A549 (cell line): ENCODE measurements around the gene MMP1. TPM values are rescaled to one million over a fixed set of nuclear protein-coding genes. Genes with fewer than 3 reads are reported as not detected.

Experiments
- ATAC-seq, 2 experiments: fragments of 200-7000 bp in 1 of 2; fragments of >200 bp in 1 of 2; cut with Nextera tagmentation in 1 of 2; cut with Tn5 transposase in 1 of 2; 3 replicates each; pipeline versions ENCODE4 v1.8.0 to v1.9.1; 2018 to 2020; ENCODE audit warnings: mild to moderate bottlenecking in 1 of 2, moderate library complexity in 1 of 2
- CTCF ChIA-PET: fragments of 300-600 bp; sonication (Branson Sonifier 250); formaldehyde crosslinking; extraction: SDS; loops from one replicate; lab custom pipeline; 2021; ENCODE audit warnings: antibody characterized with exemption, inconsistent platforms; lab: Yijun Ruan, JAX
- POLR2A ChIA-PET: fragments of 350-600 bp; formaldehyde crosslinking; extraction: SDS; loops from one replicate; lab custom pipeline; 2021; ENCODE audit warnings: antibody characterized with exemption, inconsistent platforms; lab: Yijun Ruan, JAX
- DNase-seq, 2 experiments: peaks; one replicate each; pipeline versions ENCODE4 v3.0.0 to v3.0.0-alpha.2; 2011 to 2016; ENCODE audit warnings: low read depth in 1 of 2, low spot score in 1 of 2
- FAIRE-seq: peaks from 2 replicates; lab custom pipeline; 2011; peaks lifted over from hg19 to GRCh38; lab: Jason Lieb, UNC
- H3K27ac ChIP-seq, 2 experiments: fragments of >200 bp; sonication (Bioruptor Twin); formaldehyde crosslinking; 3 replicates each; pipeline ENCODE4 v1.5.1; 2016 to 2017
- H3K4me1 ChIP-seq: fragments of >200 bp; sonication (Bioruptor Twin); formaldehyde crosslinking; 3 replicates; pipeline ENCODE4 v1.6.1; 2016
- H3K4me2 ChIP-seq: fragments of >200 bp; sonication (Bioruptor Twin); formaldehyde crosslinking; 3 replicates; pipeline ENCODE4 v1.6.1; 2016
- H3K4me3 ChIP-seq: fragments of >200 bp; sonication (Bioruptor Twin); formaldehyde crosslinking; 3 replicates; pipeline ENCODE4 v1.5.1; 2016
- H3K9me3 ChIP-seq: fragments of >200 bp; sonication (Bioruptor Twin); formaldehyde crosslinking; 3 replicates; pipeline ENCODE4 v1.6.1; 2016
- FOSB ChIP-seq: fragments of 250-450 bp; sonication (Bioruptor Pico); IDR thresholded peaks from 2 replicates; pipeline ENCODE4 v1.5.0; 2020; ENCODE audit warnings: mild to moderate bottlenecking, moderate library complexity
- GATA3 ChIP-seq: IDR thresholded peaks from 2 replicates; pipeline ENCODE4 v1.6.1; 2012; ENCODE audit warnings: borderline replicate concordance
- HOXB5 ChIP-seq: fragments of 250-450 bp; sonication (Bioruptor Pico); IDR thresholded peaks from 2 replicates; pipeline ENCODE4 v1.5.0; 2020; ENCODE audit warnings: mild to moderate bottlenecking, moderate library complexity
- JUNB ChIP-seq: fragments of >200 bp; sonication (Bioruptor Twin); formaldehyde crosslinking; IDR thresholded peaks from 2 replicates; pipeline ENCODE4 v1.6.1; 2016
- KDM5A ChIP-seq: fragments of 200-600 bp; sonication (generic); IDR thresholded peaks from 2 replicates; pipeline ENCODE4 v1.6.1; 2016; ENCODE audit warnings: antibody characterized with exemption, mild to moderate bottlenecking
- RAD21 ChIP-seq, 2 experiments: fragments of >200 bp in 1 of 2; sonication (Bioruptor Twin) in 1 of 2; formaldehyde crosslinking in 1 of 2; IDR thresholded peaks in 1 of 2; conservative IDR thresholded peaks in 1 of 2; 2 replicates in 1 of 2; 3 replicates in 1 of 2; pipeline ENCODE4 v1.6.1; 2012 to 2018; ENCODE audit warnings: inconsistent platforms in 1 of 2
- SMC3 ChIP-seq: fragments of >200 bp; sonication (Bioruptor Twin); formaldehyde crosslinking; IDR thresholded peaks from 3 replicates; pipeline ENCODE4 v1.6.1; 2018; ENCODE audit warnings: inconsistent platforms
- ZC3H11A ChIP-seq: fragments of 450-650 bp; IDR thresholded peaks from 2 replicates; pipeline ENCODE4 v1.6.1; 2014; ENCODE audit warnings: antibody characterized with exemption, mild to moderate bottlenecking
- ZFP36 ChIP-seq: fragments of 450-650 bp; IDR thresholded peaks from 2 replicates; pipeline ENCODE4 v1.6.1; 2014; ENCODE audit warnings: borderline replicate concordance; ENCODE audit not compliant: partially characterized antibody
- whole genome bisulfite sequencing: methylation state at CpG from one replicate; pipeline ENCODE4 v1.1.6; 2017; ENCODE audit errors: missing lambda C conversion rate; 5-methylcytosine and 5-hydroxymethylcytosine counted together
- polyA plus RNA-seq, 4 experiments: library from polyadenylated mRNA; depleted of rRNA in 3 of 4; stranded (reverse); fragments of >200 nt; fragmentation: RNase III in 1 of 4; extraction: RNeasy Plus Mini Kit Qiagen cat#74134 plus additional on column Dnase treatment in 1 of 4; gene quantifications; 2 replicates in 3 of 4; 3 replicates in 1 of 4; pipeline ENCODE4 v1.2.3, GENCODE V29; 2011 to 2017
- TF ChIP-seq, protein P1 (sequence below): fragments of >200 bp; sonication (Bioruptor Twin); formaldehyde crosslinking; IDR thresholded peaks from 3 replicates; pipeline ENCODE4 v1.5.1; 2016
- TF ChIP-seq, protein P2 (sequence below): fragments of 250-450 bp; sonication (Bioruptor Pico); IDR thresholded peaks from 2 replicates; pipeline ENCODE4 v1.5.0; 2021; ENCODE audit warnings: mild to moderate bottlenecking, moderate library complexity, borderline replicate concordance
- TF ChIP-seq, protein P3 (sequence below): fragments of >200 bp; sonication (Bioruptor Twin); formaldehyde crosslinking; IDR thresholded peaks from 3 replicates; pipeline ENCODE4 v1.6.1; 2016
- TF ChIP-seq, protein P4 (sequence below): fragments of >200 bp; sonication (Bioruptor Twin); formaldehyde crosslinking; IDR thresholded peaks from 2 replicates; pipeline ENCODE4 v1.6.1; 2016
- TF ChIP-seq, protein P5 (sequence below): fragments of 200-600 bp; sonication (generic); IDR thresholded peaks from 2 replicates; pipeline ENCODE4 v1.6.1; 2016; ENCODE audit warnings: antibody characterized with exemption, mild to moderate bottlenecking, moderate library complexity

Gene MMP1
- polyA plus RNA-seq, 2 of the 4 experiments (the other 2 are of a cell fraction), result 0.06 to 0.12 TPM

DNA sequence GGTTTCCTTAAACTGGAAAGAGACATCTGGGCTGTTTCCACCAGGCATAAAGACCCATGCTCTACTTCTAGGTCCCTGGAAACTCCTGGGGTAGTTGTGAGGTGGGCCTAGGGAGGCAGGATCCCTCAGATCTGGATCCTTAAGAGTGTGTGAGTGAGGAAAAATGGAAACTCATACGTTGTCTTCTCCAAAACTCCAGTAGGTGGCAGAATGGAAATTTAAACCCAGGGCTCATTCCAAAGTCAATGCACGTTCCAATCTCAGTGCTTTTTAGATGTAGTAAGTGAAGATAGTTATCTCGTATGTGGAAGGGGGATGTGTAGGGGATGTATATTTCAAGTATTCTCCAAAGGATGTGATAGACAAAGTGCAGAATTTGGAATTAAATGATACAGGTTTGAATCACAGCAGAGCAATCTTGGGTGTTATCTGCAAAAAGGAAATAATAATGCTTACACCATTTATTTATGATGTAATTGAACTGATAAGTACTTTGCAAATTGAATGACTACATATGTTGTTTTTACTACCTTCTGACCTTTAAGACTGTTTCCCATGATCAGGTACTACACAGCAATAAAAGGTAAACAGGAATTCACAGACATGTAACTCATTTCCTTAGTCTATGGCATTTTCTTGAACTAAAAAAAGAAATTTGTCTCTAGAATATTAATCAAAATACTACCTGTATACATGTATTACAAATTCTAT is 13.1 kb upstream of the MMP1 start:
- ChIA-PET POLR2A (no interaction called here), CTCF (interaction anchor here (1.0 to 2.6 kb wide), 5 partner anchors 13 to 130 kb away, joined by 3 to 9 read pairs (median 4); no protein-coding TSS in a partner anchor)
- no peak overlapping the region for H3K4me3 ChIP-seq
- no peaks in the 10 kb centered on the region for H3K4me1 ChIP-seq
- no peaks in the 10 kb centered on the region for H3K9me3 ChIP-seq
- ATAC-seq, result peak; percentile 54 to 76; a peak in 3 of 6 replicates
- no peak overlapping the region for H3K27ac ChIP-seq
- DNase-seq, result peak; percentile 6 to 12
- FAIRE-seq, result no peak
- no peak overlapping the region for H3K4me2 ChIP-seq
- TF ChIP-seq FOSB (CRISPR knock-in tag) (no peak), RAD21 (conservative IDR thresholded peaks at IDR 0.05 in 1 of 2, IDR thresholded peaks at IDR 0.05 in 1 of 2) (peak; percentile 33 to 35; a peak in 4 of 5 replicates), SMC3 (peak; percentile 42; the same call in 1 of the 3 replicates)
- TF ChIP-seq, protein P1, sequence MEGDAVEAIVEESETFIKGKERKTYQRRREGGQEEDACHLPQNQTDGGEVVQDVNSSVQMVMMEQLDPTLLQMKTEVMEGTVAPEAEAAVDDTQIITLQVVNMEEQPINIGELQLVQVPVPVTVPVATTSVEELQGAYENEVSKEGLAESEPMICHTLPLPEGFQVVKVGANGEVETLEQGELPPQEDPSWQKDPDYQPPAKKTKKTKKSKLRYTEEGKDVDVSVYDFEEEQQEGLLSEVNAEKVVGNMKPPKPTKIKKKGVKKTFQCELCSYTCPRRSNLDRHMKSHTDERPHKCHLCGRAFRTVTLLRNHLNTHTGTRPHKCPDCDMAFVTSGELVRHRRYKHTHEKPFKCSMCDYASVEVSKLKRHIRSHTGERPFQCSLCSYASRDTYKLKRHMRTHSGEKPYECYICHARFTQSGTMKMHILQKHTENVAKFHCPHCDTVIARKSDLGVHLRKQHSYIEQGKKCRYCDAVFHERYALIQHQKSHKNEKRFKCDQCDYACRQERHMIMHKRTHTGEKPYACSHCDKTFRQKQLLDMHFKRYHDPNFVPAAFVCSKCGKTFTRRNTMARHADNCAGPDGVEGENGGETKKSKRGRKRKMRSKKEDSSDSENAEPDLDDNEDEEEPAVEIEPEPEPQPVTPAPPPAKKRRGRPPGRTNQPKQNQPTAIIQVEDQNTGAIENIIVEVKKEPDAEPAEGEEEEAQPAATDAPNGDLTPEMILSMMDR, result peak; percentile 43; the same call in 2 of the 3 replicates
- 5% methylated on average over 3 of the region's 3 CpGs for WGBS

DNA sequence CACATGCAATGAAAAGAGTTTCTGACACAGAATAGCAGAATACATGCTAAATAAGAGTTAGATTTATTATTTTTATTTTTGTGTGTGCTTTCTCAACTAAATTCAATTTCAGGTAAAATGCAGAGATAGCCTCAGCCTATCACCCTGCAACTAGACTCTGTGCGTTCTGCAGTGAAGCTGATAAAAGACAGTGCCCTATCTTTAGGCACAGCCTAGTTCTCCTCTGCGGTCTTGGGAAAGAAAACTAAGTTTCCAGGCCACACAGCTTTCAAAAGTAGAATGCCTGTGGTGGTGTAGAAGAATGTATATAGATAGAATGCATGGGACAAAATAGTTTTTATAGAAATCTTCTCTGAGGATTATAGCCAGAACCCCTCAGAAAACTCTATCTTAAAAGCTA is 12.0 kb upstream of the MMP1 start:
- H3K4me3 ChIP-seq, result no peak overlapping the region
- ATAC-seq, result no peak
- FAIRE-seq, result no peak
- H3K4me1 ChIP-seq, result no peaks in the 10 kb centered on the region
- H3K9me3 ChIP-seq, result no peaks in the 10 kb centered on the region
- CTCF ChIA-PET, result interaction anchor here (0.5 to 2.6 kb wide), 6 partner anchors 14 to 713 kb away, joined by 3 to 9 read pairs (median 4); partner anchors contain the start of gene MMP10
- no peak overlapping the region for H3K27ac ChIP-seq
- TF ChIP-seq KDM5A, result no peak
- TF ChIP-seq, protein P2, sequence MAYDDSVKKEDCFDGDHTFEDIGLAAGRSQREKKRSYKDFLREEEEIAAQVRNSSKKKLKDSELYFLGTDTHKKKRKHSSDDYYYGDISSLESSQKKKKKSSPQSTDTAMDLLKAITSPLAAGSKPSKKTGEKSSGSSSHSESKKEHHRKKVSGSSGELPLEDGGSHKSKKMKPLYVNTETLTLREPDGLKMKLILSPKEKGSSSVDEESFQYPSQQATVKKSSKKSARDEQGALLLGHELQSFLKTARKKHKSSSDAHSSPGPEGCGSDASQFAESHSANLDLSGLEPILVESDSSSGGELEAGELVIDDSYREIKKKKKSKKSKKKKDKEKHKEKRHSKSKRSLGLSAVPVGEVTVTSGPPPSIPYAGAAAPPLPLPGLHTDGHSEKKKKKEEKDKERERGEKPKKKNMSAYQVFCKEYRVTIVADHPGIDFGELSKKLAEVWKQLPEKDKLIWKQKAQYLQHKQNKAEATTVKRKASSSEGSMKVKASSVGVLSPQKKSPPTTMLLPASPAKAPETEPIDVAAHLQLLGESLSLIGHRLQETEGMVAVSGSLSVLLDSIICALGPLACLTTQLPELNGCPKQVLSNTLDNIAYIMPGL (CRISPR knock-in tag), result no peak
- TF ChIP-seq HOXB5, result no peak
- TF ChIP-seq, protein P3, sequence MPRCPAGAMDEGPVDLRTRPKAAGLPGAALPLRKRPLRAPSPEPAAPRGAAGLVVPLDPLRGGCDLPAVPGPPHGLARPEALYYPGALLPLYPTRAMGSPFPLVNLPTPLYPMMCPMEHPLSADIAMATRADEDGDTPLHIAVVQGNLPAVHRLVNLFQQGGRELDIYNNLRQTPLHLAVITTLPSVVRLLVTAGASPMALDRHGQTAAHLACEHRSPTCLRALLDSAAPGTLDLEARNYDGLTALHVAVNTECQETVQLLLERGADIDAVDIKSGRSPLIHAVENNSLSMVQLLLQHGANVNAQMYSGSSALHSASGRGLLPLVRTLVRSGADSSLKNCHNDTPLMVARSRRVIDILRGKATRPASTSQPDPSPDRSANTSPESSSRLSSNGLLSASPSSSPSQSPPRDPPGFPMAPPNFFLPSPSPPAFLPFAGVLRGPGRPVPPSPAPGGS, result no peak
- TF ChIP-seq ZC3H11A, result no peak
- TF ChIP-seq, protein P4, sequence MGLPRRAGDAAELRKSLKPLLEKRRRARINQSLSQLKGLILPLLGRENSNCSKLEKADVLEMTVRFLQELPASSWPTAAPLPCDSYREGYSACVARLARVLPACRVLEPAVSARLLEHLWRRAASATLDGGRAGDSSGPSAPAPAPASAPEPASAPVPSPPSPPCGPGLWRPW, result no peak
- TF ChIP-seq SMC3, result no peak
- TF ChIP-seq JUNB, result no peak
- TF ChIP-seq GATA3, result no peak
- TF ChIP-seq, protein P5, sequence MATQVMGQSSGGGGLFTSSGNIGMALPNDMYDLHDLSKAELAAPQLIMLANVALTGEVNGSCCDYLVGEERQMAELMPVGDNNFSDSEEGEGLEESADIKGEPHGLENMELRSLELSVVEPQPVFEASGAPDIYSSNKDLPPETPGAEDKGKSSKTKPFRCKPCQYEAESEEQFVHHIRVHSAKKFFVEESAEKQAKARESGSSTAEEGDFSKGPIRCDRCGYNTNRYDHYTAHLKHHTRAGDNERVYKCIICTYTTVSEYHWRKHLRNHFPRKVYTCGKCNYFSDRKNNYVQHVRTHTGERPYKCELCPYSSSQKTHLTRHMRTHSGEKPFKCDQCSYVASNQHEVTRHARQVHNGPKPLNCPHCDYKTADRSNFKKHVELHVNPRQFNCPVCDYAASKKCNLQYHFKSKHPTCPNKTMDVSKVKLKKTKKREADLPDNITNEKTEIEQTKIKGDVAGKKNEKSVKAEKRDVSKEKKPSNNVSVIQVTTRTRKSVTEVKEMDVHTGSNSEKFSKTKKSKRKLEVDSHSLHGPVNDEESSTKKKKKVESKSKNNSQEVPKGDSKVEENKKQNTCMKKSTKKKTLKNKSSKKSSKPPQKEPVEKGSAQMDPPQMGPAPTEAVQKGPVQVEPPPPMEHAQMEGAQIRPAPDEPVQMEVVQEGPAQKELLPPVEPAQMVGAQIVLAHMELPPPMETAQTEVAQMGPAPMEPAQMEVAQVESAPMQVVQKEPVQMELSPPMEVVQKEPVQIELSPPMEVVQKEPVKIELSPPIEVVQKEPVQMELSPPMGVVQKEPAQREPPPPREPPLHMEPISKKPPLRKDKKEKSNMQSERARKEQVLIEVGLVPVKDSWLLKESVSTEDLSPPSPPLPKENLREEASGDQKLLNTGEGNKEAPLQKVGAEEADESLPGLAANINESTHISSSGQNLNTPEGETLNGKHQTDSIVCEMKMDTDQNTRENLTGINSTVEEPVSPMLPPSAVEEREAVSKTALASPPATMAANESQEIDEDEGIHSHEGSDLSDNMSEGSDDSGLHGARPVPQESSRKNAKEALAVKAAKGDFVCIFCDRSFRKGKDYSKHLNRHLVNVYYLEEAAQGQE, result no peak
- TF ChIP-seq ZFP36, result no peak
- H3K4me2 ChIP-seq, result no peak overlapping the region
- no peak for DNase-seq
- whole genome bisulfite sequencing, result 61% methylated on average over 2 of the region's 2 CpGs
- POLR2A ChIA-PET, result no interaction called here
